ENCODE measurements around the gene TNNI3K.

Gene TNNI3K

GRCh38 chr1:74392186-74392585, 157.0 kb downstream of the TNNI3K start:
- no peak for DNase-seq (ENCODE audit: low read depth in 2 of 2)

DNA sequence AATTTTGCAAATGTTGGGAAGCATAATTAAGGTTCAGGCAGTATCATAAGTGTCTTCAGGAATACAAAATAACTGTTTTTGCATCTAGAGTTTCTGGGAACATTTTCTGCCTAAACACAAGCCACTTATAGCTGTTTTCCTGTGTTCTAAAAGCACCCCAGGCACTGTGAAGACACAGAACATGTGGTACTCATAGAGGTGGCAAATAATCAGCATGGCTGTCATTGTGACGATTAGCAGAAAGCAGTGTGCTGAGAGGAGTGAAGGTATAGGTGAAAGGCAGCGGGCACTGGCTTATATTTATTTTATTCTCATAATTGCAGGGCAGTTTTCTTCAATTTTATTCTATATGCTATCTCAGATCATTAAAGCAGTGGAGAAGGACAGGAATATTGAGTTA, 157.7 kb downstream of the TNNI3K start:
- no peak for DNase-seq (ENCODE audit: low read depth in 2 of 2)

DNA sequence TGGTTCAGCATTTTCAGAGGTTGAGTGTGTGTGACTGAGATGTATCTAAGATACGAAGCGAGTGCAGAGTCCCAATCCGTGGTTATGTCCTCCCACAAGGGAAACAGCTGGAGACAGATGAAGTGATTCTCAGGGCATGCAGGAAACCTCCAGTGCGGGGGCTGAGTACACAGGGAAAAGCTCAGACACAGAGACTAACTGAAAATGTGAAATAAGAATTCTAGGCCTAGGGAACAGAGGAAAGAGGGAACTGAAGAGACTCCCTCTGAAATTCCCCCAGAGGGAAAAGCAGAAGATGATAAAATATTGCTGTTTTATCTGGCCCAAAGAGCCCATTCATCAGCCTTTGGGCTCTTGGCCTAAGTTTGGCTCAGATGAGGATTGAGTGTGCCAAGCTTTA, 160.4 kb downstream of the TNNI3K start:
- no peak for DNase-seq (ENCODE audit: low read depth in 2 of 2)

GRCh38 chr1:74396462-74396861, 161.3 kb downstream of the TNNI3K start:
- no peak for DNase-seq (ENCODE audit: low read depth in 2 of 2)

DNA sequence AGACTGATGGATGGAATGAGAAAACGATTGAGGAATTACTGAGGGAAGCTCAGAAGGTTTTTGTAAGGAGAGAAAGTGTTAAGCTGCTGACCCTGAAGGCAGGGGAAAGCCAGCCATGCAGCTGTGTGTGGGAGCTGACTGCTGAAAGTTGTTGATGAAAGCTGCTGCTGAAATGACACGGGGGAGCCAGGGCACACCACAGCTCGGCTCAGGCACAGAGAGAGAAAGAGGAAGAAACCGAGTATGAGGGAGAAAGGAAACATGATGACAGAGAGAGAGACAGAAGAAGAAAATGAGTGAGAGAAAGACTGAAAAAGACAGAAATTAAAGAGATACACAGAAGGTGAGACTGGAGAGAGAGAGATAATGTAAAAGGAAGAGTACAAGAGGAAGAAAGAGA, 161.7 kb downstream of the TNNI3K start:
- DNase-seq (ENCODE audit: low read depth in 2 of 2) = no peak

- no peak for DNase-seq (ENCODE audit: low read depth in 2 of 2)
These were observed 164.1 kb downstream of the TNNI3K start for GRCh38 chr1:74399249-74399648.

GRCh38 chr1:74402873-74403272, 167.7 kb downstream of the TNNI3K start:
- DNase-seq (ENCODE audit: low read depth in 2 of 2) = no peak

DNA sequence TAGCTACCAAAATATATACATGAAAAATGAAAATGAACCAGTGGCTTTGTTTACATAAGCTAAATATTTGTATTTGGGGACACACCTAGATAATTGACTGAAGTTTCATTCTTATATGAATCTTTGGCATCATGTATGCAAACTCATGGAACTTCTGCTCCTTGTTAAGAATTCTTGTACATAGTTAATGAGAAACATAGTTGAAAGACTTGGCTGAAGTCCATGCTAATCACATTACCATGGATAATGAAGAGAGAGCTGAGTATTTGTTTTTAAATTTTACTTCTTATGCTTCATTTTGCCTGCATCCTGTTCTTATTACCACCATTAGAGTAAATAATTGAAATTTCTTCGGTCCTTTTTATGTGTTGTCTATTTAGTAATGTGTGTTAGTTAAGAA, 168.4 kb downstream of the TNNI3K start:
- no peak for DNase-seq (ENCODE audit: low read depth in 2 of 2)

DNA sequence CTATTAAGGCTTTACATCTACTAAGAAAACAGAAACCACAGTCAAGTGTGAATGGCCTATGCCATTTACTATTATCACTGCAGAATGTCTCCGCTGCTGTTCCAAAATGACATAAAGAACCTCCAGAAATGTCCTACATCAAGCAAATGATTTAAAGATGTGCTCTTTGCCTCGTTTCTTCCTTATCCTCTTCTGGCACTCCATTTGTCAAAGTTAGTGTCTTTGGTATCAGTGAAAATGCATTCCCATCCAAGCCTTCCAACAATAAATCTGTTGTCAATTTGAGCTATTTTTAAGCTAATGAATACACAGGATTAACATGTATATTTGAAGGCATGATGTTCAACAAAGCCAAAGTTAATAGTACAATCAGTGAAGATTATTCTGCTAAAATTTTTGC, 171.6 kb downstream of the TNNI3K start:
- no peak for DNase-seq (ENCODE audit: low read depth in 2 of 2)

GRCh38 chr1:74407902-74408301, 172.7 kb downstream of the TNNI3K start:
- DNase-seq (ENCODE audit: low read depth in 2 of 2) = no peak

DNA sequence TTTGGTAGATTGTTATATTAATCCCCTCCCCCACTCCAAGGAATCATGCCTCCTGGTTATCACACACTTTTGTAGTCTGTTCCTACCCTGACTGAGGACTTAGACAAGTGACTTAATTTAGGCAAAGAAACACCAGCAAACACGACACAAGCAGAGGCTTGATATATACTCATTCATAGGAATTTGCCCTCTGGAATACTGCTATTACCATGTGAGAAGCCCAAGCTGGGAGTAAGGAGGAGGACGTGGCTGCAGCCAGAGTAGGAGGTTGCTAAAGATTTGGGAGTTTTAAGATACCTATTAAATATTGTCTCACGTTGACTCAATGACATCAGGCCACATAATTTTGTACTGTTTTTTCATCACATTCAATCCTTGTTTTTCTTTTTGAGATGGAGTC, 177.1 kb downstream of the TNNI3K start:
- no peak for DNase-seq (ENCODE audit: low read depth in 2 of 2)

DNA sequence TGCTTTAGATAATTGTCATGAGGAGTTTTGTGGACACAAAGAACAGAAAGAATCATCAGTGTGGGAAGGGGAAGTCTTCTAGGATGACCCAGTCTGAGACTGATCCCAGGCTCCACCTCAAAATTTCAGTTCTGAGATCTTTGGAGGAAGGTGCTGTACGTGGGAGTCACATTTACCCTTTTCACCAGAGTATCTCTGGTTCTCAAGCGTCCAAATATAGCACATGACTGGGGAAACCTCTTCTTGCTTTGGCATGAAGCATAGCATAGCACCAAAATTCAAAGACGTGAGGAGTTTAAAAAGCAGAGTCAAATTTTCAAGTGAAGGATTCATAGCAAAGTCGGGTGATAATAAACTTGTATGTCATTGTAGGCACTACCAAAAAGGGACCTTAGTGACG, 180.7 kb downstream of the TNNI3K start:
- no peak for DNase-seq (ENCODE audit: low read depth in 2 of 2)

GRCh38 chr1:74419611-74420010, 184.4 kb downstream of the TNNI3K start:
- no peak for DNase-seq (ENCODE audit: low read depth in 2 of 2)

DNA sequence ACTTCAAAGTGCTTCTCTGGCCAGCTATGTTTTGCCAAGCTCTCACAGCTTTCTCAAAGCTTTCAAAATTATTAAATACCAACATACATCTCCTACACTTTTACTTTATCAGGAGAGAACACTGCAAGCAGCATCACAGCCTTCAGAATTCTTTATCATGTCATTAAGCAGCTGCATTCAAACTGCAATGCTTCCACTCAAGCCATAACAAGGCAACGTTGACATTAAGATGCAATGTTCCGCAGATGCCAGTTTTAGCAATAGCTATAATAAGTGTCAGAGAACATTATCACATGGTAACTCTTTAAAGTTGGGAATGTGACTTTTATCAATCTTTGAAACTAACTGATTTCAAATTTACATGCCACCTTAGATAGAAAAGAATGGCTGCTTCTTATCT, 185.3 kb downstream of the TNNI3K start:
- DNase-seq (ENCODE audit: low read depth in 2 of 2) = no peak

DNA sequence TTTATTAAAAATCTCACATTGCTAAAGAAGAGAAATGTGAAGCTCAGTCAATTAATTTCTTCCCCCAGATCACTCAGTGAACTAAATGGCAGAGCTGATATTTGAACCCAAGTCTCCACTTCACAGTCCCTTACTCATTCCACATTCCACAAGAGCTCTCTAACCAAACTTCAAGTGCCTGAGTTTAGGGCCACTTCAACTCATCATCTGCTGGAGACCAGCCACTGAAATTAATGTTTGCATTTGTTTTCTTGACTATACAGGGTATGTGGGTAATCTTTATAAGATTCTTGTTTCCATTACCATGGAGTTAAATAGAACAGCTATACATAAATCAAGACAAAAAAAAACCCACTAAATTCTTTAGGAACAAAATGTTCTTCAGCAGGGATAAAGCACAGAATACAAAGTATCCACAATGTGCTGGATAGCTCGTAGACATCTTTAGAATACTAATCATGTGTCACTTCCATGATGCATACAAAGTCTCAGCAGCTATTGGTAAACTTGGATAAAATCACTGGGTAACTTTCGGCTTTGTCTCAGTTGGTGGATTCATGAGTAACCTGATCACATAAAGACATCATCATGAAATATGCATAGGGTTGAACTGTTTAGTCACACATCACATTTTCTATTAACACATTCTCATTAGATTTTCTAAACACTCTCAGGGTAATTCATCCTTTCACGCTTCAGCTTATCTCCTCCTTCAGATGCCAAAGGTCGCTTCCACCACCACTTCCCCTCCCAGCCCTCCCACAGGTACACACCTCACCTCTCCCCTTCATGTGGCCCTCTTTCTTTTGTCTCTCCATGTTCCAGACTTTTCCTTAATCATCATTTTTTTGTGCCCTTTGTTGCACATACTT, 187.5 kb downstream of the TNNI3K start:
- no peak for DNase-seq (ENCODE audit: low read depth in 2 of 2)

- DNase-seq (ENCODE audit: low read depth in 2 of 2) = no peak
These were observed 188.3 kb downstream of the TNNI3K start for GRCh38 chr1:74423471-74423870.

DNA sequence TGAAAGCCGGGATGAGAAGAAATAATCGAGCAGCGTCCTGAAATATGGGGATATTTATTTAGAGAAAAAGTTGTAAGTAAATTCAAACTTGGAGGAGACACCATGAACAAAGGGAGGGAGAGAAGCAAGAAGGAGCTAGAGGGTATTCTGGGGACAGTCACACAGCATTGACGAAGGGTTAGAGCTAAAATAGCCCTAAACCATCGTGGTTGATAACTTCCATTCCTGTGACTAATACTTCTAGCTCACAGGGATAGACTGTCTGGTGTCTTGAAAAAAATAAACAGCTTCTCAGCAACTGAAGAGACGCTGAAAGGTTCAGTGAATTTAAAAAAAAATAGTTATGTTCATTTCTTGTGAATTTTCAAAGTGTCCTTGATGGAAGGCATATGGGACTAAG, 190.5 kb downstream of the TNNI3K start:
- DNase-seq (ENCODE audit: low read depth in 2 of 2) = no peak

- no peak for DNase-seq (ENCODE audit: low read depth in 2 of 2)
These were observed 191.2 kb downstream of the TNNI3K start for GRCh38 chr1:74426208-74426937.

- no peak for DNase-seq (ENCODE audit: low read depth in 2 of 2)
These were observed 192.5 kb downstream of the TNNI3K start for GRCh38 chr1:74427681-74428080.

DNA sequence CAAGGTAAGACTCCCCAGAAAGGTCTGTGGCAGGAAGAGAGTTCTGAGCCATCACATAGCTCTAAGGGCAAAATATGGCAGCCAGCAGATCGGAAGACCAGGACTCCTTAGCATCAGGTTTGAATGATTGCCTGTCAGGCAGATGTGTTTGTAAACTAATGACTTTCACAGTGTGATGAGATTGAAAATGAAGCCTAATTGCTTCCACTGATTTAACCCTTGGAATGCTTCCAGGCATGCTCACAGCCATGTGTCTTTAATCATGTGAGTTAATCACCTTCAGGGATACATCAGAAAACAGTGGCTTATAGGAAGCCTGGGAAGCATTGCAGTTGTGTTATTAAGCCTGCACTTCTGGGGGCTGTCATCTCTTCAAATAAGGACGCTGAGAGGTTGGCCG, 194.4 kb downstream of the TNNI3K start:
- DNase-seq (ENCODE audit: low read depth in 2 of 2) = no peak

- DNase-seq (ENCODE audit: low read depth in 2 of 2) = no peak
These were observed 195.3 kb downstream of the TNNI3K start for GRCh38 chr1:74430342-74430934.

GRCh38 chr1:74431531-74431930, 196.3 kb downstream of the TNNI3K start:
- DNase-seq (ENCODE audit: low read depth in 2 of 2) = no peak

- no peak for DNase-seq (ENCODE audit: low read depth in 2 of 2)
These were observed 197.1 kb downstream of the TNNI3K start for GRCh38 chr1:74432325-74432724.
